Smooth muscle cell (in vitro differentiated cells): Measurements from ENCODE around the gene ATP1A4. TPM values are rescaled to one million over a fixed set of nuclear protein-coding genes. Genes with fewer than 3 reads are reported as not detected.
"Not testable (repeated sequence)": the region's sequence is repeated elsewhere in the genome, so short reads cannot be mapped to it uniquely, and the experiment has no call there.

ENCODE experiments used
- DNase-seq: peaks from one replicate; lab custom pipeline; 2025; ENCODE audit not compliant: unreplicated experiment; lab: John Stamatoyannopoulos, UW
- H2AFZ ChIP-seq: fragments of 200-600 bp; sonication (generic); 2 replicates; pipeline ENCODE4 v1.6.0; 2016; ENCODE audit warnings: antibody characterized with exemption, low read depth, mild to moderate bottlenecking
- H3F3A ChIP-seq: fragments of 200-600 bp; sonication (generic); 2 replicates; pipeline ENCODE4 v1.6.0; 2017; ENCODE audit warnings: antibody characterized with exemption, low read depth
- H3K27ac ChIP-seq: fragments of 200-600 bp; sonication (generic); 2 replicates; pipeline ENCODE4 v1.5.1; 2016; ENCODE audit warnings: low read depth, mild to moderate bottlenecking
- H3K27me3 ChIP-seq: fragments of 200-600 bp; sonication (generic); 2 replicates; pipeline ENCODE4 v1.6.1; 2016; ENCODE audit warnings: low read depth, mild to moderate bottlenecking
- H3K36me3 ChIP-seq: fragments of 200-600 bp; sonication (generic); 2 replicates; pipeline ENCODE4 v1.5.1; 2016; ENCODE audit warnings: low read depth
- H3K4me1 ChIP-seq: fragments of 200-600 bp; sonication (generic); 2 replicates; pipeline ENCODE4 v1.5.1; 2016; ENCODE audit warnings: low read depth
- H3K4me2 ChIP-seq: fragments of 200-600 bp; sonication (generic); 2 replicates; pipeline ENCODE4 v1.6.0; 2016; ENCODE audit warnings: mild to moderate bottlenecking
- H3K4me3 ChIP-seq: fragments of 200-600 bp; sonication (generic); 2 replicates; pipeline ENCODE4 v1.5.1; 2016; ENCODE audit warnings: mild to moderate bottlenecking
- H3K79me2 ChIP-seq: fragments of 200-600 bp; sonication (generic); 2 replicates; pipeline ENCODE4 v1.6.0; 2016; ENCODE audit warnings: low read depth, mild to moderate bottlenecking
- H3K9ac ChIP-seq: fragments of 200-600 bp; sonication (generic); 2 replicates; pipeline ENCODE4 v1.6.0; 2016; ENCODE audit warnings: low read depth
- H3K9me3 ChIP-seq: fragments of 200-600 bp; sonication (generic); replicated peaks from 2 replicates; pipeline ENCODE4 v1.5.1; 2016; ENCODE audit warnings: low read depth
- H4K20me1 ChIP-seq: fragments of 200-600 bp; sonication (generic); 2 replicates; pipeline ENCODE4 v1.6.0; 2016; ENCODE audit warnings: low read depth
- WGBS: methylation state at CpG from one replicate; pipeline ENCODE4 v1.1.7; 2016; ENCODE audit warnings: low lambda C conversion rate; 5-methylcytosine and 5-hydroxymethylcytosine counted together
- polyA plus RNA-seq: library from polyadenylated mRNA; unstranded; fragments of >200 nt; fragmentation: Nextera tagmentation; extraction: Ambion mirVana; gene quantifications from 2 replicates; pipeline ENCODE4 v1.2.1, GENCODE V29; 2016
- total RNA-seq: library from RNA; depleted of rRNA; stranded (reverse); fragments of >200 nt; gene quantifications from 2 replicates; pipeline ENCODE4 v1.2.3, GENCODE V29; 2014
- TF ChIP-seq, protein P1 (sequence below): fragments of 200-600 bp; sonication (generic); IDR thresholded peaks from 2 replicates; pipeline ENCODE4 v1.5.1; 2017; ENCODE audit warnings: borderline replicate concordance, mild to moderate bottlenecking, antibody characterized with exemption; ENCODE audit not compliant: insufficient read depth, poor library complexity, severe bottlenecking

ATP1A4 gene
- total and polyA plus RNA-seq, 2 experiments from 2014 or later: not detected

DNA sequence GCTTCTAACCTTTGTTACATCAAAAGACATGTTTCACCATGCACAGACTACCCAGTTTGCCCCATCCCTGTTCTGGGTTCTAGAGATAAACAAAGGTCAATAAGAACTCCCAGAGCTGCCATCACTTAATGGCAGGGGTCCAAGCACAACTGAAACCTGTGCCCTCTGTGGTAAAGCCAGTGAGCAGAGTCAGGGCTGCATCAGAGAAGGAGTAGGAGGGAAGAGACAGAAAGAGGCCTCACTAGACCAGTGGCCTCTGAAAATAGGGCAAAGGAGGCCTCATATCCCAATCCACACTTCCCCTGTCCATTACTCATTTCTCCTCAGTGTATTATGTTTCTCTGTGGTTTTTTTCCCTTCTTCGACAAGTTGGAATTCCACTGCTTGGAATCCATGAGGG lies 25.7 kb upstream of the ATP1A4 start:
- 35% methylated on average over 1 of the region's 1 CpG for WGBS
- H3K4me2 ChIP-seq: no peak overlapping the region

DNA sequence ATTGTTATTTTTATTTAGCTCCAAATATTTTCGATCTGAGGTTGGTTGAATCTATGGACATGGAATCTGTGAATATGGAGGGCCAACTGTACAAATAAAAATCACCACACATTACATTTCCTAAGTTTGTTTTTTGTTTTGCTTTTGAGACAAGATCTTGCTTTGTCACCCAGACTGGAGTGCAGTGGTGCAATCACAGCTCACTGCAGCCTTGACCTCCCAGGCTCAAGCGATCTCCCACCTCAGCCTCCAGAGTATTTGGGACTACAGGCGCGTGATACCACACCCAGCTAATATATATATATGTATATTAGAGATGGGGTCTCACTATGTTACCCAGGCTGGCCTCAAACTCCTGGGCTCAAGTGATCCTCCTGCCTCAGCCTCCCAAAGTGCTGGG lies 25.1 kb upstream of the ATP1A4 start:
- 84% methylated on average over 4 of the region's 4 CpGs for WGBS
- H2AFZ ChIP-seq, H3K4me2 ChIP-seq, H3F3A ChIP-seq, H4K20me1 ChIP-seq, H3K4me3 ChIP-seq, DNase-seq, H3K27ac ChIP-seq, H3K36me3 ChIP-seq, H3K79me2 ChIP-seq, H3K4me1 ChIP-seq, H3K9me3 ChIP-seq, H3K27me3 ChIP-seq, H3K9ac ChIP-seq: not testable (repeated sequence)

More for the DNA sequence above, 25.7 kb upstream of the ATP1A4 start:
- Histone ChIP-seq H4K20me1 (no peaks in the 10 kb centered on the region), H3K79me2 (no peaks in the 10 kb centered on the region), H3K9me3 (no peaks in the 10 kb centered on the region), H2AFZ (no peak overlapping the region), H3K4me3 (no peak overlapping the region), H3K36me3 (no peaks in the 10 kb centered on the region), H3K4me1 (no peaks in the 10 kb centered on the region), H3K9ac (no peak overlapping the region), H3K27me3 (no peaks in the 10 kb centered on the region), H3F3A (no peaks in the 10 kb centered on the region), H3K27ac (peak overlapping the region; percentile 24)
- TF ChIP-seq, protein P1, sequence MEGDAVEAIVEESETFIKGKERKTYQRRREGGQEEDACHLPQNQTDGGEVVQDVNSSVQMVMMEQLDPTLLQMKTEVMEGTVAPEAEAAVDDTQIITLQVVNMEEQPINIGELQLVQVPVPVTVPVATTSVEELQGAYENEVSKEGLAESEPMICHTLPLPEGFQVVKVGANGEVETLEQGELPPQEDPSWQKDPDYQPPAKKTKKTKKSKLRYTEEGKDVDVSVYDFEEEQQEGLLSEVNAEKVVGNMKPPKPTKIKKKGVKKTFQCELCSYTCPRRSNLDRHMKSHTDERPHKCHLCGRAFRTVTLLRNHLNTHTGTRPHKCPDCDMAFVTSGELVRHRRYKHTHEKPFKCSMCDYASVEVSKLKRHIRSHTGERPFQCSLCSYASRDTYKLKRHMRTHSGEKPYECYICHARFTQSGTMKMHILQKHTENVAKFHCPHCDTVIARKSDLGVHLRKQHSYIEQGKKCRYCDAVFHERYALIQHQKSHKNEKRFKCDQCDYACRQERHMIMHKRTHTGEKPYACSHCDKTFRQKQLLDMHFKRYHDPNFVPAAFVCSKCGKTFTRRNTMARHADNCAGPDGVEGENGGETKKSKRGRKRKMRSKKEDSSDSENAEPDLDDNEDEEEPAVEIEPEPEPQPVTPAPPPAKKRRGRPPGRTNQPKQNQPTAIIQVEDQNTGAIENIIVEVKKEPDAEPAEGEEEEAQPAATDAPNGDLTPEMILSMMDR: no peak
- DNase-seq: no peak

DNA sequence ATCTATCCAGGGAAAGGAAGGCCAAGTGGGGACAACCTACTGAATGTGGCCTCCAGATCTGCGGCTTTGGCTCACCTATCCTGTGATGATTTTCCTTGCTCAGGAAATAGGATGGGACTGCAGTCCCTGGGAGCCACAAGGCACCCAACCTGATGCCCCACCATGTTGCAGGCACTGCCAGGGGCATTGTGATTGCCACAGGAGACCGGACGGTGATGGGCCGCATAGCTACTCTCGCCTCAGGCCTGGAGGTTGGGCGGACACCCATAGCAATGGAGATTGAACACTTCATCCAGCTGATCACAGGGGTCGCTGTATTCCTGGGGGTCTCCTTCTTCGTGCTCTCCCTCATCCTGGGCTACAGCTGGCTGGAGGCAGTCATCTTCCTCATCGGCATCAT lies 24.0 kb upstream of the ATP1A4 start:
- WGBS: 97% methylated on average over 9 of the region's 9 CpGs
- no peak overlapping the region for H3K9ac ChIP-seq
- H3K36me3 ChIP-seq: no peaks in the 10 kb centered on the region
- H3K79me2 ChIP-seq: no peaks in the 10 kb centered on the region
- no peaks in the 10 kb centered on the region for H3F3A ChIP-seq
- no peaks in the 10 kb centered on the region for H4K20me1 ChIP-seq
- DNase-seq: no peak
- TF ChIP-seq, protein P1: no peak
- H3K4me1 ChIP-seq: no peaks in the 10 kb centered on the region
- H3K9me3 ChIP-seq: no peaks in the 10 kb centered on the region
- no peak overlapping the region for H2AFZ ChIP-seq
- H3K27me3 ChIP-seq: no peaks in the 10 kb centered on the region
- no peak overlapping the region for H3K4me3 ChIP-seq
- H3K4me2 ChIP-seq: no peak overlapping the region
- H3K27ac ChIP-seq: no peak overlapping the region

DNA sequence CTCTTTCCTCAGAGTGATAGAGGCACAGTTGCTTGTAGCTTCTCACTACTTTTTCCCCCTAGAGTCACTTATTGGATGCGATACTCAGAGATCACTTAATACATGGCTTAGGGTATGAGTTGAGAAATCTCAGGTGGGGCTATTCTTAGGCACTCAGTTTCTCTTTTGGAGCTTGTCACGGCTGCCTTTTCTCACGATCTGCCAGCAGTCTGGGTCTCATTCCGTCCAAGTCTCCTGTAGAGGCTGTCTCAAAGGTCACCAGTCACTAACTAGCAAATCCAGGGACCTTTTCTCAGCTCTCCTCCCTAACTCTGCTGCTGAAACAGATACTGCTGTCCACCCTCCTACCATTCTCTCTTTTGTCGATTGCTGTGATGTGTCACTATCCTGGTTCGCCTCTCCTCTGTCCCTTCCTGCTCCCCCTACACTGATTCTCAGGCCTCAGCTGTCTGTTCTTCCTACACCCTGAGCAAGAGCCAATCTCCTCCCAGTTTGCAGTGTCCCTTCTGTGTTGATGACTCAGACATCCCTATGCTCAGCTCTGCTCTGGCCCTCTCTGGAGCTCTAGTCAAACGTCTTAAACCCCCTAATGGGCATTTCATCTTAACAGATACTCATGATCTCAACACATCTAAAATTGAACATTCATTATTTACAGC lies 23.4 kb upstream of the ATP1A4 start:
- Histone ChIP-seq H3K4me3 (no peak overlapping the region), H3K27ac (peak overlapping the region; percentile 46), H3K27me3 (no peaks in the 10 kb centered on the region), H3K4me2 (peak overlapping the region; percentile 41), H3K9me3 (no peaks in the 10 kb centered on the region), H3K4me1 (no peaks in the 10 kb centered on the region), H4K20me1 (no peaks in the 10 kb centered on the region), H3K36me3 (no peaks in the 10 kb centered on the region), H3K79me2 (no peaks in the 10 kb centered on the region), H3F3A (no peaks in the 10 kb centered on the region), H2AFZ (peak overlapping the region; percentile 42), H3K9ac (no peak overlapping the region)
- DNase-seq: no peak
- TF ChIP-seq, protein P1: no peak
- 37% methylated on average over 7 of the region's 7 CpGs for WGBS
